Activated T-cell treated with anti-CD3 and anti-CD28 coated beads, Interleukin-2, amount 50 U/mL, for 4 hours (primary cell): ENCODE measurements around the gene CHCHD10. TPM values are rescaled to one million over a fixed set of nuclear protein-coding genes. Genes with fewer than 3 reads are reported as not detected.

Experiments used
- ATAC-seq, 2 donors: fragments of 200-7000 bp; cut with Tn5 transposase; one replicate each; pipeline ENCODE4 v1.10.0; 2021
- DNase-seq: peaks from one replicate; pipeline ENCODE4 v3.0.0-alpha.2; 2020
- H3K27me3 Mint-ChIP-seq: one replicate; pipeline ENCODE4 v1.8.0; 2021; ENCODE audit warnings: low read depth, mixed read lengths
- H3K36me3 Mint-ChIP-seq: one replicate; pipeline ENCODE4 v1.8.0; 2022; ENCODE audit warnings: mixed read lengths; ENCODE audit not compliant: insufficient read depth
- H3K4me1 Mint-ChIP-seq: one replicate; pipeline ENCODE4 v1.8.0; 2021; ENCODE audit warnings: low read depth, mixed read lengths
- H3K4me3 Mint-ChIP-seq: one replicate; pipeline ENCODE4 v1.8.0; 2021; ENCODE audit warnings: mild to moderate bottlenecking, moderate library complexity, mixed read lengths
- H3K9me3 Mint-ChIP-seq: one replicate; pipeline ENCODE4 v1.8.0; 2021; ENCODE audit warnings: mixed read lengths
- total RNA-seq, 3 donors: library from RNA; stranded (reverse); gene quantifications; one replicate each; pipeline ENCODE4 v1.2.1, GENCODE V29; 2021

Gene CHCHD10
- total RNA-seq, 3 donors from 2014 or later: 113 to 204 (median 187) TPM

DNA sequence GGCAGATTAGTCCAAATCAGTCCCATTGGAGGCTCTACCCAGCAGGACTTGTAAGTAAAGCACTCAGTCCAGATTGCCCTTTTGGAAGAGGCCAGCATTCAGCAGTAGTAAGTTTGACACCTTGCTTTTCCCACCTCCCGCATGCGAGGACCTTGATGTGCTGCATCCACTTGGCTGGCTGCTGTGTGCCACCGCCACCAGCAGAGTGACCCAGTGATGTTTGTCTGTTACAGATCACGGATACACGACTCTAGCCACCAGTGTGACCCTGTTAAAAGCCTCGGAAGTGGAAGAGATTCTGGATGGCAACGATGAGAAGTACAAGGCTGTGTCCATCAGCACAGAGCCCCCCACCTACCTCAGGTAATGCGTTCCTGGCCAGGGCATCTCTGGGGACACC, 25.6 kb upstream of the CHCHD10 start:
- DNase-seq: no peak
- ATAC-seq: no peak
- H3K4me3 Mint-ChIP-seq: no peak overlapping the region
- H3K4me1 Mint-ChIP-seq: peaks cover 19% of the 10 kb centered on the region
- H3K36me3 Mint-ChIP-seq: peaks cover 25% of the 10 kb centered on the region
- no peaks in the 10 kb centered on the region for H3K27me3 Mint-ChIP-seq
- no peaks in the 10 kb centered on the region for H3K9me3 Mint-ChIP-seq

DNA sequence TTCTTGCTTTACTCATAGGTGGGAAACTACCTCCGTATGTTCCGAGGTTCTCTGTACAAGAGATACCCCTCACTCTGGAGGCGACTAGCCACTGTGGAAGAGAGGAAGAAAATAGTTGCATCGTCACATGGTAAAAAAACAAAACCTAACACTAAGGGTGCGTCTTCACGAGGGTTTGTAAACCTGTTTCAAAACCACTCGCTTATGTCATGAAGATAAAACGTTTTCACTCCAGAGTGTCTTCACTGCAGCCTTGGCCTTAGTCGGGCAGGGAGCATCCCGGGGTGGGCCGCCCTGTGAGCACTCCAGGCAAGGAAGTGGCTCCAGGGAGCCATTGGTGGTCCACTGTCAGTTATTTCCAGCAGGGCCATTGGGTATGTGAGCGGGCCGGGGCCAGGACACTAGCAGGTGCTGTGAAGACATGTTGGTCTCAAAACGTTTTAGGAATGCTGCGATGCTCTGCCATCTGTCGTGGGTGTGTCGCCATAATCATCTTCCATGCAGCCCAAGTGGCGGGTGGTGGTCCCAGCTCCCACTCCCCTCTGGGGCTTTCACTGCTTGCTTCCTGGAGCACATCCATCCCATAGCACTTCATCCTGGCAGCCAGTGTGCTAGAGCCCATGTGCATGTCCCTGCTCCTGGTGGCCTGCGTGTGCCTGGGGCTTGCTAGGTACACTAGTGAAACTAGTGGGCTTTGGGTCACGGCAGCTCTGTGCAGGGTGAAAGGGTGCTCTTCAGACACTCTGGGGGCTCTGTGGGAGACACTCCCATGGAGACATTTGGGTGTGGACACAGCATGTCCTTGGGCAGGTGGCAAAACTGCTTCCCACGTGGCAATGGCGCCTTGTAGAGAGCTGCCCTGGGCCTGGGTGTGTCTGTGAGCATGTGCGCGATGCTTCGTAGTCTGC, 24.2 kb upstream of the CHCHD10 start:
- H3K9me3 Mint-ChIP-seq: no peaks in the 10 kb centered on the region
- no peak overlapping the region for H3K4me3 Mint-ChIP-seq
- ATAC-seq: no peak
- no peaks in the 10 kb centered on the region for H3K27me3 Mint-ChIP-seq
- no peak for DNase-seq
- peaks cover 25% of the 10 kb centered on the region for H3K36me3 Mint-ChIP-seq
- H3K4me1 Mint-ChIP-seq: peaks cover 27% of the 10 kb centered on the region

DNA sequence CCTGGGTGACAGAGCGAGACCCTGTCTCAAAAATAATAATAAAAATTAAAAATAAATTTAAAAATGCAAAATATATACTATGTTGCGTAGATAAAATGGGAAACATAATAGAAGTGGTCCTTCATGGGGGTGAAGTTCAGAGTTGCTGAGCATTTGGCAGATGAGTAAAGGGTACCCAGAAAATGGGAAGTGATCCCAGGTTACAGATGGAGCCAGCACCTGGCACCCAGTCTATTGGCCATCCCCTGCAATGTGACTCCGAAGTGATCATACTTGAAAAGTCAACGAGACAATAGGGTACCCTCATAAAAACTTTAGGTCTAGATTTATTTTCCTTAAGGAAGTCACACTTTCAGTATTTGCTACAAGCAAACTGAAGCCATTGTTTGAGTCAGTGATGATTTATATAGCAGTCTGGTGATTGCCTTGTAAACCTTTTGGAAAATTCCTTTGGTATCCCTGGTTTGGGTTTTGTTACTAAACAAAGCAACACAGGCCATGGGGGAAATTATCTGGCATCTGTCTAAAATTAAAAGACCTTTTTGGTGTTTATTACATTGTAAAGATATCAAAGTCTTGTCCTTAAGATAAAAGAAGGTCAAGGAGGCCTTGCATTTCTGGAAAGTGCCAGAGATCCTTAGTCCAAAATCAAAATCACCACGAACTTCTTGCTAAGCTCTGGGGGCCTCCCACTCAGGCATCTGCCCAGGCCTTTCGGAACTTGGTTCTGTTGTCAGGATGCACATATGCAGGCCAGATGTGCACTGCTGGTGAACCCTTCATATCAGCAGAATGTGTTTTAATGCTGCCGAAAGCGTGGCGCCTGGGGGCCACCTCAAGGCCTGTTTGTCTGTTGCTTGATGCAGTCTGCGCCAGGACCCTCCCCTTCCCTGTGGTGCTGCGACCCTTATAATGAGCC, 23.3 kb upstream of the CHCHD10 start:
- ATAC-seq (no peak), DNase-seq (no peak)
- Mint-ChIP-seq H3K4me3 (no peak overlapping the region), H3K27me3 (no peaks in the 10 kb centered on the region), H3K36me3 (peaks cover 19% of the 10 kb centered on the region), H3K4me1 (peaks cover 33% of the 10 kb centered on the region), H3K9me3 (no peaks in the 10 kb centered on the region)

DNA sequence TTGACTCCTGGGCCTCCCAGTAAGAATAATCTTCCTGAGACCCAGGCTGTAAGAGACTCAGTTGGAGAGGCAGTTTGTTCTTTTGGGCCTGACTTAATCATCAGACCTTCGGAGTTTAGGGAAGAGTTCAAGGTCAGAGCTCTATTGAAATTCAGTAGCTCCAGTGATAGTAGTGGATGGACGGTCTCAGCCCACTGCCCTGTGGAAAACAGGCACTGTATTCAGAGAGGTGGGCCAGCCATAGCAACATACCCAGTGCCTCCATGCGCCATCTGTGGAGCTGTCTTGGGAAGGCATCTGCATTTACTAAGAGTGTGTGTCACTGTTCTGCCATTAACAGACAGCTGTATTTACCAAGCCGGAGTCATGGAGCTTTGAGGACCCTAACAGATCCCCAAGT, 21.9 kb upstream of the CHCHD10 start:
- ATAC-seq (no peak), DNase-seq (no peak)
- Mint-ChIP-seq H3K4me1 (peaks cover 35% of the 10 kb centered on the region), H3K27me3 (no peaks in the 10 kb centered on the region), H3K36me3 (peaks cover 18% of the 10 kb centered on the region), H3K4me3 (no peak overlapping the region), H3K9me3 (no peaks in the 10 kb centered on the region)

DNA sequence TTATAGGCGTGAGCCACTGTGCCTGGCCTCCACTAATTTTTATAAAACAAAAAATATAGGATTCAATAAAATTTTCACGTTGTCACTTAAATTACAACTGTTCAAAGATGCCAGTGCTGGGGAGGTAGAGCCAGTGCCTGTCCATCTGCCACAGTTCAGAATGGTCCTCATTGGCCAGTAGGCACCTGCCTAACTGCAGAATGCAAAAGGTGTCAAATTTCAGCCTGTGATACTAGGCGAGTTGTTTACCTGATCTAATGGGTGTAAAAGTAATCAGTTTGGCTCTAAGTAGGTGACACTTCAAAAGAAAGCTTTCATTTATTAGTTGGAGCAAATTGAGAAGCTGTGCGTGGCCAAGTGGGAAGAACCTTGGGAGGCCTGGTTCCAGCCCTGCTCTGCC, 21.3 kb upstream of the CHCHD10 start:
- no peak overlapping the region for H3K4me3 Mint-ChIP-seq
- H3K9me3 Mint-ChIP-seq: no peaks in the 10 kb centered on the region
- H3K4me1 Mint-ChIP-seq: peaks cover 40% of the 10 kb centered on the region
- no peak for DNase-seq
- H3K36me3 Mint-ChIP-seq: peaks cover 18% of the 10 kb centered on the region
- no peaks in the 10 kb centered on the region for H3K27me3 Mint-ChIP-seq
- no peak for ATAC-seq

DNA sequence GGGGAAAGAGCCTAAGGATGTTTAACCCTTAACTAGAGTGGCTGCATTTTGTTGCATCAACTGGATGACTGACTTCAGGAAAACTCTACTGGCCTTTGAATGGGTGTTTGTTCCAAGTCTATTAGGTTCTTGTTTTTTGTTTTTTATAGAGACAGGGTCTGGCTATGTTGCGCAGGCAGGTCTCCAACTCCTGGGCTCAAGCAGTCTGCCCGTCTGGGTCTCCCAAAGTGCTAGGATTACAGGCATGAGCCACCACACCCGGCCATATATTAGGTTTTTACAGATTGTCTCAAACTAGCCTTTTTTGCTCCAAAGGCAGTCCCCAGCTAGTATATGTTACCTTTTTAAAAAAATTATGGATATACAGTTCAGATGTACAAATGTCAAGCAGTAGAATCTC, 20.1 kb upstream of the CHCHD10 start:
- H3K36me3 Mint-ChIP-seq: peaks cover 13% of the 10 kb centered on the region
- H3K4me1 Mint-ChIP-seq: peaks cover 40% of the 10 kb centered on the region
- H3K4me3 Mint-ChIP-seq: peak overlapping the region; percentile 88
- DNase-seq (no peak), ATAC-seq (no peak)
- no peaks in the 10 kb centered on the region for H3K9me3 Mint-ChIP-seq
- H3K27me3 Mint-ChIP-seq: no peaks in the 10 kb centered on the region

DNA sequence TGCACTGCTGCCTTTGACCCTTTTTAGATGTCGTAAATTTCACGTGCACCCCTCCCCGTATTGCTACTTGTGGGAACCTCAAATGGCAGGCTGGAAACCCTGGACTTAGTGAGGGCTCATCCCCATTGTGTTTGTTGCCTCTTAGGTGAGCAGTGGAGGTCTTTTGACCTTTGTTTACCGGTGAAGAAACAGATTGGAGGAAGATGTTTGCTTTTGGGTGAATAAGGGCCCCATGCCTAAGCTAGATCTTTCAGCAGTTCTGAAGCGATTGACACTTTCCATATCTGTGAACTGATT, 19.8 kb upstream of the CHCHD10 start:
- Mint-ChIP-seq H3K4me1 (peaks cover 38% of the 10 kb centered on the region), H3K9me3 (no peaks in the 10 kb centered on the region), H3K4me3 (peak overlapping the region; percentile 88), H3K36me3 (peaks cover 12% of the 10 kb centered on the region), H3K27me3 (no peaks in the 10 kb centered on the region)
- ATAC-seq (no peak), DNase-seq (no peak)

DNA sequence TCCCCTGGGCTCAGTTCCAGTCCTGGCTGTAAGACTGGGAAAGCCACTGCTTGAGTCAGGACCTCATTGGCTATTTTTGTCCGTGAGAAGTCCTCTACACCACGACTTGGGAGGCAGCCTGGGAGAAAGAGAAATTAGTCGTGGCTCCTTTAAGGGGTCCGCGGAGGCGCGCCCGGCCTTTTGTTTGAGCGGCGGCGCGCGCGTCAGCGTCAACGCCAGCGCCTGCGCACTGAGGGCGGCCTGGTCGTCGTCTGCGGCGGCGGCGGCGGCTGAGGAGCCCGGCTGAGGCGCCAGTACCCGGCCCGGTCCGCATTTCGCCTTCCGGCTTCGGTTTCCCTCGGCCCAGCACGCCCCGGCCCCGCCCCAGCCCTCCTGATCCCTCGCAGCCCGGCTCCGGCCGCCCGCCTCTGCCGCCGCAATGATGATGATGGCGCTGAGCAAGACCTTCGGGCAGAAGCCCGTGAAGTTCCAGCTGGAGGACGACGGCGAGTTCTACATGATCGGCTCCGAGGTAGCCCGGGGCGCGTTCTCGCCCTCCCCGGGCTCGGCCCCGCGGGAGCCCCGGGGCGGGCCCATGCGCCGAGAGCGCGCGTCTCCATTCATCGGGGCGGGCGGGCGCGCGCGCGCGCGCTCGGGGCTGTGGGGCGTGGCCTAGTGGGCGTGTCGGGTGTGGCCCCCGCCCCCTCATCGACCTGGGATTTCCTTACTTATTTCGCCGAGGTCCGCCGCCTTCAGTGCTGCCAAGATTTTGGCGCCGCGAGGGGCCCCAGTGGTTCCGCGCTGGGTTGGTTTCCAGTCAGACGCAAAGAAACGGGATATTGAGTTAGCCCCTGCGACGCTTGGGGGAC, 19.2 kb upstream of the CHCHD10 start, which contains the start of gene SMARCB1:
Gene SMARCB1 (plus strand): TSS at position 215 of the 848 bp plus-strand sequence. CDS start 204 bp downstream, at position 419.
- Mint-ChIP-seq H3K4me3 (peak within 1 kb of the TSS; percentile 88), H3K4me1 (peaks cover 32% of the 10 kb centered on the region), H3K27me3 (no peaks in the 10 kb centered on the region), H3K9me3 (no peaks in the 10 kb centered on the region), H3K36me3 (peaks cover 6% of the 10 kb centered on the region)
- peak; percentile 88 for DNase-seq
- ATAC-seq: peak; percentile 83 to 87

DNA sequence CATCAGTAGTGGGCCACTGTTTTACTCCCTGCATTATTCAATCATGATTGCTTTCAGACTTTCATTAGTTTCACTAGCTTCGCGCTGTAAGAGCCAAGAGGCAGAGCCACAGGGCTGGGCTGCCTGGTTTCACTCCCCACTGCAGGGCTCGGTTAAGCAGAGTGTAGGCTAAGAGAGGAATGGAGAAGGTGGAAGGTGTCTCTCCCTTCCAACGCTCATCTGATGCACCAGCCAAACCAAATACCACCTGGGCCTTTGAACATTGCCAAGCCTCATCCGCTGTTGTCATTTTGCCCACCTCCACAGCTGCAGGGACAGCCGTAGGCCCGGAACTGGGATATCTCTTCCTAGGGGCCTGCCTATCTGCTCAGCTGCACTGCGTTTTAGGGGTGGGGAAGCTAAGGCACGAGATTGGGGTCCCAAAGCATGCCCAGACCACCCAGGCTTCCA, 18.5 kb upstream of the CHCHD10 start:
- H3K4me1 Mint-ChIP-seq: peaks cover 30% of the 10 kb centered on the region
- no peaks in the 10 kb centered on the region for H3K27me3 Mint-ChIP-seq
- H3K36me3 Mint-ChIP-seq: peaks cover 6% of the 10 kb centered on the region
- DNase-seq: no peak
- peak overlapping the region; percentile 88 for H3K4me3 Mint-ChIP-seq
- no peaks in the 10 kb centered on the region for H3K9me3 Mint-ChIP-seq
- no peak for ATAC-seq

DNA sequence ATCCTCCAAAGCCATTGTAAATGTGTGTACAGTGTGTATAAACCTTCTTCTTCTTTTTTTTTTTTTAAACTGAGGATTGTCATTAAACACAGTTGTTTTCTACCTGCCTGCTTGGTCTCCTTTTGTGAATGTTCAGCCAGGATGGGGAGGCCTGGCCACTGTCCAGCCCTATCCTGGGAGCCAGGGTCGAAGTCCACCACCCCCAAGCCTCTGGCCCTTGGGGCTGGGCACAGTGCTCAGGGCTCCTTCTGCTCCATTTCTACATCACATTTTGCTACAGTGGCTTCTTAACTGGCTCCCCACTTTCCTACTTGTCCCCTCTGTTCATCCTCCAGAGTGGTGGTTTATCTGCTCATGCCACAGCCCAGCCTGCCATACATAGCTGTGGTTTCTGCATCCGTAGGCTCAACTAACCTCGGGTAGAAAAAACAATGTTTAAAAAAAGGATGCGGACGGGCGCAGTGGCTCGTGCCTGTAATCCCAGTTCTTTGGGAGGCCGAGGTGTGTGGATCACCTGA, 16.5 kb upstream of the CHCHD10 start:
- Mint-ChIP-seq H3K4me3 (no peak overlapping the region), H3K27me3 (no peaks in the 10 kb centered on the region), H3K9me3 (no peaks in the 10 kb centered on the region), H3K36me3 (no peaks in the 10 kb centered on the region), H3K4me1 (peaks cover 23% of the 10 kb centered on the region)
- DNase-seq (no peak), ATAC-seq (no peak)

DNA sequence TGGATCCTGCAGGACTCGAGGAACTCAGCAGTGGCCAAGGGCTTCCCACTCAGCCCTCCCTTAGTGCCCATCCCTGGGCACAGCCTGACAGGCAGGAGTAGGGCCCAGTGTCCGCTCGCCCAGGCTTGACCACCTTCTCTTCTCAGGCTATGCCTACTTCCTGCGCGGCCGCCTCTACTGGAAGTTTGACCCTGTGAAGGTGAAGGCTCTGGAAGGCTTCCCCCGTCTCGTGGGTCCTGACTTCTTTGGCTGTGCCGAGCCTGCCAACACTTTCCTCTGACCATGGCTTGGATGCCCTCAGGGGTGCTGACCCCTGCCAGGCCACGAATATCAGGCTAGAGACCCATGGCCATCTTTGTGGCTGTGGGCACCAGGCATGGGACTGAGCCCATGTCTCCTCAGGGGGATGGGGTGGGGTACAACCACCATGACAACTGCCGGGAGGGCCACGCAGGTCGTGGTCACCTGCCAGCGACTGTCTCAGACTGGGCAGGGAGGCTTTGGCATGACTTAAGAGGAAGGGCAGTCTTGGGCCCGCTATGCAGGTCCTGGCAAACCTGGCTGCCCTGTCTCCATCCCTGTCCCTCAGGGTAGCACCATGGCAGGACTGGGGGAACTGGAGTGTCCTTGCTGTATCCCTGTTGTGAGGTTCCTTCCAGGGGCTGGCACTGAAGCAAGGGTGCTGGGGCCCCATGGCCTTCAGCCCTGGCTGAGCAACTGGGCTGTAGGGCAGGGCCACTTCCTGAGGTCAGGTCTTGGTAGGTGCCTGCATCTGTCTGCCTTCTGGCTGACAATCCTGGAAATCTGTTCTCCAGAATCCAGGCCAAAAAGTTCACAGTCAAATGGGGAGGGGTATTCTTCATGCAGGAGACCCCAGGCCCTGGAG, 15.7 kb upstream of the CHCHD10 start:
- no peak for ATAC-seq
- no peaks in the 10 kb centered on the region for H3K27me3 Mint-ChIP-seq

DNA sequence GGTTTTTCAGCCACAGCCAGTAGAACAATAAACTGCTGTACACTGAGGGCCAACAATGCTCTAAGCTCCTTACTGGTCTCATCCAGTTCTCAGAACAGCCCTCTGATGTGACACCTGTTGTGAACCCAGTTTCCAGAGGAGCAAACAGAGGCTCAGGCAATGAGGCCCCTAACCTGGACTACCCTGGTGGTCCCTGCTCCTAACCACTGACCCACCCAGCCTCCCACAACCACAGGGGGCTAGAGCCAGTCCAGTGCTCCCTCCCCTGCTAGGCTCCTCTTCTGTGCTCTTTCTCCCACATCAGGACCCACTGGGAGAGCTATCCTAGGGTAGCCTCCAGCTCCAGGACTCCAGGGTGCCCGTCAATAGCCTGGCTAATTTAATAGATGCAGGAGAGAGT, 14.9 kb upstream of the CHCHD10 start:
- Mint-ChIP-seq H3K9me3 (no peaks in the 10 kb centered on the region), H3K4me1 (peaks cover 16% of the 10 kb centered on the region), H3K4me3 (no peak overlapping the region), H3K27me3 (no peaks in the 10 kb centered on the region), H3K36me3 (no peaks in the 10 kb centered on the region)
- ATAC-seq: no peak
- DNase-seq: no peak

More for the DNA sequence above, 15.7 kb upstream of the CHCHD10 start:
- Mint-ChIP-seq H3K4me3 (no peak overlapping the region), H3K36me3 (no peaks in the 10 kb centered on the region), H3K4me1 (peaks cover 21% of the 10 kb centered on the region), H3K9me3 (no peaks in the 10 kb centered on the region)
- DNase-seq: no peak

DNA sequence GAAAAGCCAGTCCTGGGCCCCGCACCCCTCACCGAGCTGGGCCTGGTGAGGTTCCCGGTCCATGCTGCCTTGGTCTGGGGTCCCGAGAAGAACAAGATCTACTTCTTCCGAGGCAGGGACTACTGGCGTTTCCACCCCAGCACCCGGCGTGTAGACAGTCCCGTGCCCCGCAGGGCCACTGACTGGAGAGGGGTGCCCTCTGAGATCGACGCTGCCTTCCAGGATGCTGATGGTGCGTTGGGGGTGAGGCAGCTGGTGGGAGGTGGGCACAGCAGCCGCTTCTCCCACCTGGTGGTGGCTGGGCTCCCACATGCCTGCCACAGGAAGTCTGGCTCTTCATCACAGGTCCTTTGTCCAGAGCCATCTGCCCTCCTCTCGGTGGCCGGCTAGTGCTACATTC, 14.5 kb upstream of the CHCHD10 start:
- no peak for DNase-seq
- Mint-ChIP-seq H3K4me3 (no peak overlapping the region), H3K9me3 (no peaks in the 10 kb centered on the region), H3K27me3 (no peaks in the 10 kb centered on the region), H3K36me3 (no peaks in the 10 kb centered on the region), H3K4me1 (peaks cover 13% of the 10 kb centered on the region)
- ATAC-seq: no peak
